Coronary artery (tissue), 2 donors: ENCODE results near the gene MTUS2.

ENCODE experiments used
- DNase-seq: peaks from one replicate; pipeline ENCODE4 v3.0.0-alpha.2; 2017; ENCODE audit warnings: low spot score
- H3K27ac ChIP-seq, 2 donors: fragments of 200-600 bp; sonication (generic); one replicate each; pipeline ENCODE4 v1.5.1; 2016 to 2019
- H3K4me3 ChIP-seq: fragments of 200-600 bp; sonication (generic); 2 replicates; pipeline ENCODE4 v1.5.1; 2016; ENCODE audit warnings: mild to moderate bottlenecking, moderate library complexity
- TF ChIP-seq, protein P1 (sequence below): fragments of 200-600 bp; sonication (generic); IDR thresholded peaks from one replicate; pipeline ENCODE4 v1.5.1; 2019; ENCODE audit warnings: antibody characterized with exemption

Gene MTUS2

DNA sequence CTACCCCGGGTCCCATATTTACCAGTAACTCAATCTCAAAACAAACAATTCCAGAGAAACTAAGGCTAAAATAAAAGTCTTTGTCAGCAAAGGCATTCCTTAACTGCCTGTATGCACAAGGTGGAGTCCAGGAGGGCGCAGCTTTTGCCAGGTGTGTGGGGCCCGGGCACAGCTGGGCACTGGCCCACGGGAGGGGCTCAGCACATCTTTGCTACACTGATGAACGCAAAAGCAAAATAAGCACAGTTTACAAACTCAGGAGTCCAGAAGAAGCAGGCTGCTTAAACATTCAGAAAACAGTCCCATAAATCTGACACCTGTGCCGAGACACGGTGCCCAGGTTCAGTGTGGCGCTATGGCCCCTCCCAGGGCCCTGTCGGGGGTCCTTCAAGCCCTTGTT lies 704.5 kb downstream of the MTUS2 start:
- Histone ChIP-seq H3K4me3 (no peak overlapping the region), H3K27ac (peak overlapping the region in 1 of 2 donors; percentile 84)
- no peak for DNase-seq
- TF ChIP-seq, protein P1, sequence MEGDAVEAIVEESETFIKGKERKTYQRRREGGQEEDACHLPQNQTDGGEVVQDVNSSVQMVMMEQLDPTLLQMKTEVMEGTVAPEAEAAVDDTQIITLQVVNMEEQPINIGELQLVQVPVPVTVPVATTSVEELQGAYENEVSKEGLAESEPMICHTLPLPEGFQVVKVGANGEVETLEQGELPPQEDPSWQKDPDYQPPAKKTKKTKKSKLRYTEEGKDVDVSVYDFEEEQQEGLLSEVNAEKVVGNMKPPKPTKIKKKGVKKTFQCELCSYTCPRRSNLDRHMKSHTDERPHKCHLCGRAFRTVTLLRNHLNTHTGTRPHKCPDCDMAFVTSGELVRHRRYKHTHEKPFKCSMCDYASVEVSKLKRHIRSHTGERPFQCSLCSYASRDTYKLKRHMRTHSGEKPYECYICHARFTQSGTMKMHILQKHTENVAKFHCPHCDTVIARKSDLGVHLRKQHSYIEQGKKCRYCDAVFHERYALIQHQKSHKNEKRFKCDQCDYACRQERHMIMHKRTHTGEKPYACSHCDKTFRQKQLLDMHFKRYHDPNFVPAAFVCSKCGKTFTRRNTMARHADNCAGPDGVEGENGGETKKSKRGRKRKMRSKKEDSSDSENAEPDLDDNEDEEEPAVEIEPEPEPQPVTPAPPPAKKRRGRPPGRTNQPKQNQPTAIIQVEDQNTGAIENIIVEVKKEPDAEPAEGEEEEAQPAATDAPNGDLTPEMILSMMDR = no peak

DNA sequence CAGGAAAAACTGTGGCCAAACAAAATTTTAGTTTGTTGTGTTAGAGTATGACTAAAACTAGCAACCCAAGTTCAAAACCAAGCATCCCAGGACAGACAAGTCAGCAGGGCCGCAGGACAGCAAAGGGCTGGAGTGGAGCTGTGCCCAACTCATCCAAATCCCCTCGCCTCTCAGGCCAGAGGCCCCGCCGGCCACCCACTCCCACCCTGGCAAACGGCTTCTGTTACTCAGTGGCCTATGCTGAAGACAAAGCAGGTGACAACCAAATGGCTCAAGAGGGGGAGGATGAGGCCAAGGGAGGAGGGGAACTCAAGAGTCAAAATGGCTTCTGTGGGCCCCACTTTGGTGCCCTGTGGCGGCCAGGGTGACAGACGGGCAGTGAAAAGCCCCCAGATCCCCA lies 705.6 kb downstream of the MTUS2 start:
- TF ChIP-seq, protein P1 = no peak
- no peak overlapping the region for H3K27ac ChIP-seq
- H3K4me3 ChIP-seq = no peak overlapping the region
- DNase-seq = no peak

DNA sequence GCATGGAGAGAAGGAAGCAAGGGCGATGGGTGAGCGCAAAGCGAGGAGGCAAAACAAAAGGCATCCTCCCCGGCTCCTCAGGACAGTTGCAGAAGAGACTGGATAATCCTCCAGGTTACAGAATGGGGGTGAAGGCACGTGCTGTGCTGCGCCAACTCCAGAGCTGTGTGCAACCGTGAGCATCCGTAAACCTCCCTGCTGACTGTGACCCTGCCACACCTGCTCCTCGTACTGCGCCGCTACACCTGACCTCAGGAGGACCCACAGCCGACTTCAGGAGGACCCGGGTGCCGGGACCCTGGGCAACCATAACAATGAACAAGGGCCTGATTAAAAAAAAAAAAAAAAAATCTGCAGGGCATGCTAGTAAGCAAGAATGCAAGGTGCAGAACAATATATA lies 706.6 kb downstream of the MTUS2 start:
- TF ChIP-seq, protein P1 = no peak
- DNase-seq = no peak
- no peak overlapping the region for H3K27ac ChIP-seq
- no peak overlapping the region for H3K4me3 ChIP-seq

DNA sequence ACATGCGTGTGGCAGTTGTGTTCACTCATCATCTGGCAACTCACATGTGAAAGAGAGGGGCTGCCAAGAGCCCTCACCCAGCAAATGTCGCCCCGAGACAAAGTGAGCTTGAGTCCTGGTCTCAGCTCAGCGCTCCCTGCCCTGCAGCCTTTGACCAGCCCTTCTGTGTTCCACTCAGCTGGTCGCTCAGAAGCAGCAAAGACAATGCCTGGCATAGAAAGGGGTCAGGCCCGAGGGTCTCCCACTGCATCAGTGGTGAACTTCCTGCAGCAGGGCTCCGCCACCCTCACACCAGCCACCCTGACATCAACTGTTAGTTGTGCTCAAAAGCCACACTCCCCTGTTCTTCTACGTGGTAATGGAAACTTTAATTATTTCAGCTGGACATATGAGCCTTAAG lies 707.4 kb downstream of the MTUS2 start:
- Histone ChIP-seq H3K4me3 (no peak overlapping the region), H3K27ac (no peak overlapping the region)
- TF ChIP-seq, protein P1 = no peak
- no peak for DNase-seq

DNA sequence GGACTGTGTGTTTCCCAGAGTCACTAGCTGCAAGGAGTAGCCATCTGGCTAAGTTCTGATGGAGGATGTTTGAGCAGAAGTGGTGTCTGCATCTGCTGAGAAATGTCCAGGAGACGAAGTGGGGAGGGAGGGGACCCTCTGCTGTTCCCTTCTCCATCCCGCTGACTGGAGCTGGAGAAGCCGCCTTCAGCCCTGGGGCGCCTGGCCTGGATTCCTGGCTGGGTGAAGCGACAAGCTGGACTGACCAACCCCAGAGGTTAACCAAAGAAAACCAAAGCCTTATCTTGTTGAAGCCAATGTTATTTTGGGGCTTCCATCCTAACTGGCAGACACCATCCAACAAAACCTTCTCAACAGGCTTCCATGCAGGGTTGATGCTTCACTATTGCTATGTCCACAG lies 707.8 kb downstream of the MTUS2 start:
- TF ChIP-seq, protein P1 = no peak
- DNase-seq = no peak
- no peak overlapping the region for H3K4me3 ChIP-seq
- no peak overlapping the region for H3K27ac ChIP-seq

DNA sequence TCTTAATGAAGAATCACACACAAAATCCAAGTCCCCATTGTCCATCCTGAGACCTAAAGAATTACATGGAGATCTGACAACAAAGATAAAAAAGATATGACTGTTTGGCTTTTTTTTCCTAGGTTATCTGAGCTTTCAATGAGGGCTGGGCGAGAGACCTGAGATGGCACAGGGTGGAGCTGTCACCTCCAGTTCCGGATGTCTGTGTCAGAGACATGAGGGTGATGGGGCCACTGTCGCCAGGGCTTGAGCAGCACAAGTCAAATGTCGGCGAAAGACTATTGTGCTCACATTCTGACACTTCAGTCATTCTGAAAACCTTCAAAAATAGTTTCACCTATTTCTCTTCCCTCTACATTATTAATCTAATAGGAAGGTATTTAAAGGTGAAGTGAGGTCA lies 709.6 kb downstream of the MTUS2 start:
- H3K4me3 ChIP-seq = no peak overlapping the region

DNA sequence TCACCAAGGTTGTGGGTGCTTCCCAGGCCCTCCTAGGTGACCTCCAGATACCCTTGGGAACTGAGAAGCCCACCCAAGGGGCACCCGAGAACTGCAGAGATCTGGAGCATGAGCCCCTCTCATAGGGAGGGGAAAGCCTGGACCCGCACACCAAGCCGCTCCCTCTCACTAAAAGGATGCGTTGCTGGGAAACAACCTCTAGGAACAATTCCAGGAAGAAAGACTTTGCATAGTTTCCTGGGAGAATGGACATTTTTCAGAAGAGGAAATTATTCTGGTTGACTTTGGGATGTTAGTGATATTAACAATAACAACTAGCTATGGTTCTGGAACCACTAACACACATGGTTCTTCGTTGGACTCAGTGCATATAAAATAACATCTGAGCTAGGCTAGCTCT lies 710.8 kb downstream of the MTUS2 start:
- DNase-seq = no peak
- Histone ChIP-seq H3K27ac (no peak overlapping the region), H3K4me3 (no peak overlapping the region)
- TF ChIP-seq, protein P1 = no peak

More for the DNA sequence above, 709.6 kb downstream of the MTUS2 start:
- TF ChIP-seq, protein P1 = no peak
- DNase-seq = no peak
- H3K27ac ChIP-seq = no peak overlapping the region
